Measurements from ENCODE around the gene DIAPH1.
A peak's percentile ranks its signal among the peaks of the same experiment; 100 is the strongest.

The DIAPH1 gene

DNA sequence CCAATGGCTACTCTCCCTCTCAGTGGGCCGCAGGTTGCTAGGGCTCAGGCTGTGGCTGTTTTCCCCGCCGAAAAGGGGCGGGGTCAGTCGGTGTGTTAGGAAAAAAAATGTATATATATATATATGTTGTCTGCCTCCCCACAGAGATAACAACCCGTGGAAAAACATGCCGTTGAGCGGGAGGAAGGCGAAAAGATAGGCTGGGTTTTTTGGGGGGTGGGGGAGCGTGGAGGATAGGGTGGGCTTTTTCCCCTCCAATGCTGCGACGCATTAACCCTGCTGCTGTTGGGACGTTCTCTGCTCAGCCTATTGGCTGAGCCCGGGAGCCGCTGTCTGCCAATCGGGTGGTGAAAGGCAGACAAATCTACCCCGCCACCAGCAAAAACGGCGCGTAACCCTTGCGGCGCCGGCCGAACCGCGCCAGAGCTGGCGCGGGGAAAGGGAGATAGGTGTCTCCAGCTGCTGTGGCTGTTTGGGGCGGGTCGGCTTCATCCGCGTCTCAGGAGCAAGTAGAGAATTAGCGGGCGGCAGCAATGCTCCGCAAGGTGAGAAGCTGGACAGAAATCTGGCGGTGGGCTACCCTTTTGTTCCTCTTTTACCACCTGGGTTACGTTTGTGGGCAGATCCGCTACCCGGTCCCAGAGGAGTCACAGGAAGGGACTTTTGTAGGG, 134.0 kb downstream of the DIAPH1 start, which contains the start of gene PCDHGC4:
Gene PCDHGC4 (plus strand): TSS at position 390 of the 671 bp plus-strand sequence. CDS start 144 bp downstream, at position 534.
- H3K27ac ChIP-seq (ENCODE audit: low read length) = no peak within 1 kb of the TSS
- no peaks in the 10 kb centered on the region for H3K36me3 ChIP-seq (ENCODE audit: control insufficient read depth, insufficient read depth, low read length)
- WGBS (ENCODE audit: insufficient coverage, insufficient read length) = no CpG with 5 or more reads among the region's 39 CpGs
- H3K9me3 ChIP-seq (ENCODE audit: control insufficient read depth, insufficient read depth, low read length) = no peaks in the 10 kb centered on the region
- H3K4me3 ChIP-seq (ENCODE audit: low read length) = peak within 1 kb of the TSS; percentile 44; the same call in 1 of the 2 replicates
- no peak for DNase-seq (ENCODE audit: low read depth, low spot score)
- peaks cover 2% of the 10 kb centered on the region; the same call in 1 of the 2 replicates for H3K4me1 ChIP-seq (ENCODE audit: control insufficient read depth, insufficient read depth, low read length)
- peaks cover 2% of the 10 kb centered on the region; the same call in 1 of the 2 replicates for H3K27me3 ChIP-seq (ENCODE audit: control insufficient read depth, insufficient read depth, low read length)

DNA sequence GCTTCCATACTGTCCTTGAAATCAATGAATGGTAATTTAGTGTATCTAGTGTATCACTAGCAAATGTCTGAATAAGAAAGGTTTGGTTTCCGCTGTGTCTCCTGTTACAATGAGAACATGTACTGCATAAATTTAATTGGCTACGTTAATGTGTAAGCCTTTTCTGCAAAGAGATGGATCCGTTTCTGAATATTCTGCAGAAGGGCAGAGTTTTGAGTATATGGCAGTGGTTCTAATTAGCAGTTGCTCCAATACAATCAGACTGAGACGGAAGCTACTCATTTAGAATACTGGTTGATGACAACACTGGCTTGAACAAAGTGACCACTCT, 134.5 kb downstream of the DIAPH1 start:
- no peaks in the 10 kb centered on the region for H3K36me3 ChIP-seq (ENCODE audit: control insufficient read depth, insufficient read depth, low read length)
- no peaks in the 10 kb centered on the region for H3K9me3 ChIP-seq (ENCODE audit: control insufficient read depth, insufficient read depth, low read length)
- H3K4me1 ChIP-seq (ENCODE audit: control insufficient read depth, insufficient read depth, low read length) = peaks cover 2% of the 10 kb centered on the region; the same call in 1 of the 2 replicates
- no peak overlapping the region; the same call in 1 of the 2 replicates for H3K4me3 ChIP-seq (ENCODE audit: low read length)
- DNase-seq (ENCODE audit: low read depth, low spot score) = no peak
- WGBS (ENCODE audit: insufficient coverage, insufficient read length) = no CpG with 5 or more reads among the region's 4 CpGs
- no peak overlapping the region for H3K27ac ChIP-seq (ENCODE audit: low read length)
- peaks cover 2% of the 10 kb centered on the region; the same call in 1 of the 2 replicates for H3K27me3 ChIP-seq (ENCODE audit: control insufficient read depth, insufficient read depth, low read length)

DNA sequence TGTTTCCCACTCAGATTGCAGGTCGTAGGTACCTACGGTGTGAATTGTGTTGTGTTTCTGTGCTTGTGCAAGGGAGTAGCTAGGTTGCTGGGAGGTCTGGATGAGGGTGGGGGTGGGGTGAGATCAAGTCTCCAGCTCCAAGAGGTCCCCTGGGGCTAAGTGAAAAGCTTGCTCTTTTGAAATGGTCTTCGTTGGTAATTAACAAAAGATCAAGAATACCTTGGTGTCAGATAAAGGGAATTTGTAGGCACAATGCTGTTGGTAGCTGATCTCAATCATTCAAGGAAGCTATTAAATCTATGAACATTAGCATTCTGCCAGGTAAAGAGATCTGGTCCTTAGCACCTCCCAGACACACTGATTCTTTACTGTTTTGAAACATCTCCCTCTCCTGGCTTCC, 134.9 kb downstream of the DIAPH1 start:
- no peak overlapping the region; the same call in 1 of the 2 replicates for H3K4me3 ChIP-seq (ENCODE audit: low read length)
- H3K27ac ChIP-seq (ENCODE audit: low read length) = no peak overlapping the region
- no peaks in the 10 kb centered on the region for H3K36me3 ChIP-seq (ENCODE audit: control insufficient read depth, insufficient read depth, low read length)
- WGBS (ENCODE audit: insufficient coverage, insufficient read length) = no CpG with 5 or more reads among the region's 3 CpGs
- no peak for DNase-seq (ENCODE audit: low read depth, low spot score)
- peaks cover 2% of the 10 kb centered on the region; the same call in 1 of the 2 replicates for H3K27me3 ChIP-seq (ENCODE audit: control insufficient read depth, insufficient read depth, low read length)
- H3K9me3 ChIP-seq (ENCODE audit: control insufficient read depth, insufficient read depth, low read length) = no peaks in the 10 kb centered on the region
- peaks cover 2% of the 10 kb centered on the region; the same call in 1 of the 2 replicates for H3K4me1 ChIP-seq (ENCODE audit: control insufficient read depth, insufficient read depth, low read length)

DNA sequence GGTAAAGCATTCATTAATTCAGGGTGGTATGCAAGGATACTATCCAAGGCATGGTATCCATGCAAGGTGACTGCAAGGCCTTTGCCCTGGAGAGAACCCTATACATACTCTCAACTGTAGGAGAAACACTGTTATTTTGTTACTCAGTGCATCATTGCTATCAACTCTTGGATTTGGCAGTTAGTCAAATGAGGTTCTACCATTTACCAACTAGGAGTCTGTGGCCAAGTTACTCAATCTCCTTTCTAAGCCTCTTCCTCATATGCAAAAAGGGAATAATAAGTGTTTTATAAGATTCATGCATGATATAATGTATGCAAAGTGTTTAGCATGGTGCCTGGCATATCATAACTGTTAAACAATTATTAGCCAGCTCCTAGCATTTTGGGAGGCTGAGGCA, 139.0 kb downstream of the DIAPH1 start:
- Histone ChIP-seq H3K4me3 (ENCODE audit: low read length) (no peak overlapping the region), H3K36me3 (ENCODE audit: control insufficient read depth, insufficient read depth, low read length) (peaks cover 3% of the 10 kb centered on the region; the same call in 1 of the 2 replicates), H3K27ac (ENCODE audit: low read length) (no peak overlapping the region), H3K9me3 (ENCODE audit: control insufficient read depth, insufficient read depth, low read length) (no peaks in the 10 kb centered on the region), H3K27me3 (ENCODE audit: control insufficient read depth, insufficient read depth, low read length) (peaks cover 13% of the 10 kb centered on the region; the same call in 1 of the 2 replicates), H3K4me1 (ENCODE audit: control insufficient read depth, insufficient read depth, low read length) (peaks cover 2% of the 10 kb centered on the region; the same call in 1 of the 2 replicates)
- no peak for DNase-seq (ENCODE audit: low read depth, low spot score)

DNA sequence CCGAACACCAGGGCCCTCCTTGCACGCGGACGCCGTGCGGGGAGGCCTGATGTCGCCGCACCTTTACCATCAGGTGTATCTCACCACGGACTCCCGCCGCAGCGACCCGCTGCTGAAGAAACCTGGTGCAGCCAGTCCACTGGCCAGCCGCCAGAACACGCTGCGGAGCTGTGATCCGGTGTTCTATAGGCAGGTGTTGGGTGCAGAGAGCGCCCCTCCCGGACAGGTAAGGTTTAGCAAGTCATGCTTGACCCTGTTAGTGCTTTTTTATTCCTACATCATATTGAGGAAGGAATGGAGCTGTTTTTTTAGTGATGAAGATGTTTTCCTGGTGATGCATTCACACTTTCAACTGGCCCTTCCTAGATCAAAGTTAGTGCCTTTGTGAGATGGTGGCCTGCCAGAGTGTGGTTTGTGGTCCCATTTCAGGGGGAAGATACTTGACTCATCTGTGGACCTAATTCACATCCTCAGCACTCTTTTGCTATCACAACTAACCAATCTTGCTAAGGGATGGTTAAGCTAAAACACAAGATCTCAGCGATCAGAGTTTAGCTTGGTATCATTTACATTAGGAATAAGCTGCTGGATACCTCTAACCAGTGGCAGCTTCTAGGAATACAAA, 140.4 kb downstream of the DIAPH1 start:
- H3K4me3 ChIP-seq (ENCODE audit: low read length) = no peak overlapping the region
- no peak for DNase-seq (ENCODE audit: low read depth, low spot score)
- H3K4me1 ChIP-seq (ENCODE audit: control insufficient read depth, insufficient read depth, low read length) = peaks cover 1% of the 10 kb centered on the region; the same call in 1 of the 2 replicates
- H3K36me3 ChIP-seq (ENCODE audit: control insufficient read depth, insufficient read depth, low read length) = peaks cover 3% of the 10 kb centered on the region; the same call in 1 of the 2 replicates
- H3K27me3 ChIP-seq (ENCODE audit: control insufficient read depth, insufficient read depth, low read length) = peaks cover 13% of the 10 kb centered on the region; the same call in 1 of the 2 replicates
- no peak overlapping the region for H3K27ac ChIP-seq (ENCODE audit: low read length)
- no CpG with 5 or more reads among the region's 20 CpGs for WGBS (ENCODE audit: insufficient coverage, insufficient read length)
- no peaks in the 10 kb centered on the region for H3K9me3 ChIP-seq (ENCODE audit: control insufficient read depth, insufficient read depth, low read length)

DNA sequence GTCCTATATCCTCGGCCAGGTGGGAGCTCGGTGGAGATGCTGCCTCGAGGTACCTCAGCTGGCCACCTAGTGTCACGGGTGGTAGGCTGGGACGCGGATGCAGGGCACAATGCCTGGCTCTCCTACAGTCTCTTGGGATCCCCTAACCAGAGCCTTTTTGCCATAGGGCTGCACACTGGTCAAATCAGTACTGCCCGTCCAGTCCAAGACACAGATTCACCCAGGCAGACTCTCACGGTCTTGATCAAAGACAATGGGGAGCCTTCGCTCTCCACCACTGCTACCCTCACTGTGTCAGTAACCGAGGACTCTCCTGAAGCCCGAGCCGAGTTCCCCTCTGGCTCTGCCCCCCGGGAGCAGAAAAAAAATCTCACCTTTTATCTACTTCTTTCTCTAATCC, 141.0 kb downstream of the DIAPH1 start:
- H3K9me3 ChIP-seq (ENCODE audit: control insufficient read depth, insufficient read depth, low read length) = no peaks in the 10 kb centered on the region
- peaks cover 13% of the 10 kb centered on the region; the same call in 1 of the 2 replicates for H3K27me3 ChIP-seq (ENCODE audit: control insufficient read depth, insufficient read depth, low read length)
- no CpG with 5 or more reads among the region's 13 CpGs for WGBS (ENCODE audit: insufficient coverage, insufficient read length)
- H3K27ac ChIP-seq (ENCODE audit: low read length) = no peak overlapping the region
- no peak for DNase-seq (ENCODE audit: low read depth, low spot score)
- no peaks in the 10 kb centered on the region for H3K4me1 ChIP-seq (ENCODE audit: control insufficient read depth, insufficient read depth, low read length)
- no peak overlapping the region for H3K4me3 ChIP-seq (ENCODE audit: low read length)
- peaks cover 3% of the 10 kb centered on the region; the same call in 1 of the 2 replicates for H3K36me3 ChIP-seq (ENCODE audit: control insufficient read depth, insufficient read depth, low read length)

DNA sequence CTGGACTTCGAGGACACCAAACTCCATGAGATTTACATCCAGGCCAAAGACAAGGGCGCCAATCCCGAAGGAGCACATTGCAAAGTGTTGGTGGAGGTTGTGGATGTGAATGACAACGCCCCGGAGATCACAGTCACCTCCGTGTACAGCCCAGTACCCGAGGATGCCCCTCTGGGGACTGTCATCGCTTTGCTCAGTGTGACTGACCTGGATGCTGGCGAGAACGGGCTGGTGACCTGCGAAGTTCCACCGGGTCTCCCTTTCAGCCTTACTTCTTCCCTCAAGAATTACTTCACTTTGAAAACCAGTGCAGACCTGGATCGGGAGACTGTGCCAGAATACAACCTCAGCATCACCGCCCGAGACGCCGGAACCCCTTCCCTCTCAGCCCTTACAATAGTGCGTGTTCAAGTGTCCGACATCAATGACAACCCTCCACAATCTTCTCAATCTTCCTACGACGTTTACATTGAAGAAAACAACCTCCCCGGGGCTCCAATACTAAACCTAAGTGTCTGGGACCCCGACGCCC, 141.7 kb downstream of the DIAPH1 start:
- no CpG with 5 or more reads among the region's 24 CpGs for WGBS (ENCODE audit: insufficient coverage, insufficient read length)
- Histone ChIP-seq H3K4me1 (ENCODE audit: control insufficient read depth, insufficient read depth, low read length) (no peaks in the 10 kb centered on the region), H3K4me3 (ENCODE audit: low read length) (no peak overlapping the region), H3K36me3 (ENCODE audit: control insufficient read depth, insufficient read depth, low read length) (peaks cover 3% of the 10 kb centered on the region; the same call in 1 of the 2 replicates), H3K27me3 (ENCODE audit: control insufficient read depth, insufficient read depth, low read length) (peaks cover 13% of the 10 kb centered on the region; the same call in 1 of the 2 replicates), H3K9me3 (ENCODE audit: control insufficient read depth, insufficient read depth, low read length) (no peaks in the 10 kb centered on the region), H3K27ac (ENCODE audit: low read length) (no peak overlapping the region)
- no peak for DNase-seq (ENCODE audit: low read depth, low spot score)

DNA sequence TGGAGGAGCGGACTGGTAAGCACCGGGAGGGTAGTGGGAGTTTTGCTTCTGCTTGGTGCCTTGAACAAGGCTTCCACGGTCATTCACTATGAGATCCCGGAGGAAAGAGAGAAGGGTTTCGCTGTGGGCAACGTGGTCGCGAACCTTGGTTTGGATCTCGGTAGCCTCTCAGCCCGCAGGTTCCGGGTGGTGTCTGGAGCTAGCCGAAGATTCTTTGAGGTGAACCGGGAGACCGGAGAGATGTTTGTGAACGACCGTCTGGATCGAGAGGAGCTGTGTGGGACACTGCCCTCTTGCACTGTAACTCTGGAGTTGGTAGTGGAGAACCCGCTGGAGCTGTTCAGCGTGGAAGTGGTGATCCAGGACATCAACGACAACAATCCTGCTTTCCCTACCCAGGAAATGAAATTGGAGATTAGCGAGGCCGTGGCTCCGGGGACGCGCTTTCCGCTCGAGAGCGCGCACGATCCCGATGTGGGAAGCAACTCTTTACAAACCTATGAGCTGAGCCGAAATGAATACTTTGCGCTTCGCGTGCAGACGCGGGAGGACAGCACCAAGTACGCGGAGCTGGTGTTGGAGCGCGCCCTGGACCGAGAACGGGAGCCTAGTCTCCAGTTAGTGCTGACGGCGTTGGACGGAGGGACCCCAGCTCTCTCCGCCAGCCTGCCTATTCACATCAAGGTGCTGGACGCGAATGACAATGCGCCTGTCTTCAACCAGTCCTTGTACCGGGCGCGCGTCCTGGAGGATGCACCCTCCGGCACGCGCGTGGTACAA, 142.5 kb downstream of the DIAPH1 start:
- Histone ChIP-seq H3K27me3 (ENCODE audit: control insufficient read depth, insufficient read depth, low read length) (peaks cover 13% of the 10 kb centered on the region; the same call in 1 of the 2 replicates), H3K27ac (ENCODE audit: low read length) (no peak overlapping the region), H3K4me1 (ENCODE audit: control insufficient read depth, insufficient read depth, low read length) (no peaks in the 10 kb centered on the region), H3K36me3 (ENCODE audit: control insufficient read depth, insufficient read depth, low read length) (peaks cover 3% of the 10 kb centered on the region; the same call in 1 of the 2 replicates), H3K4me3 (ENCODE audit: low read length) (peak overlapping the region; percentile 49; the same call in 1 of the 2 replicates), H3K9me3 (ENCODE audit: control insufficient read depth, insufficient read depth, low read length) (no peaks in the 10 kb centered on the region)
- no CpG with 5 or more reads among the region's 58 CpGs for WGBS (ENCODE audit: insufficient coverage, insufficient read length)
- DNase-seq (ENCODE audit: low read depth, low spot score) = no peak

DNA sequence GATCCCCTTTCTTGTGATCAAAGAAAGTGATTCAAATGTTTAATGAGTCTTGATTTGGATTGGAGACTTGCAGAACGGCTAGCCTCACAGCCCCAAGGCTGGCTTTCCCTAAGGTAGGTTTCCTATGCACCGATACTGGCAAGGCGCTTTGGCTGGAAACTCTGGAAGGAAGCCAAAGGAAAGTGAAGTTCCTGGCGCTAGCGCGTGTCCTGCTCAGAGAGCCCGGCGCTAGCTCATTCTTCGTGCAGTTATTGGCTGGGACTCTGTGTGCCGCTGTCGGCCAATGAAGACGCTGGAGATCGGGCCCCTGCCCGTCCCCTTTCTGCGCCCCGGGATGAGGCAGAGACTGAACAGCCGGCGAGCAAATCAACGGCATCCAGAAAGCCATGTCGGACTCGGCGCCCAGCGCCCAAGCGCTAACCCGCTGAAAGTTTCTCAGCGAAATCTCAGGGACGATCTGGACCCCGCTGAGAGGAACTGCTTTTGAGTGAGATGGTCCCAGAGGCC, 143.1 kb downstream of the DIAPH1 start, which contains the start of gene PCDHGC3:
Gene PCDHGC3 (plus strand): TSS at position 342 of the 507 bp plus-strand sequence. CDS start 151 bp downstream, at position 493.
- H3K27me3 ChIP-seq (ENCODE audit: control insufficient read depth, insufficient read depth, low read length) = peaks cover 13% of the 10 kb centered on the region; the same call in 1 of the 2 replicates
- H3K9me3 ChIP-seq (ENCODE audit: control insufficient read depth, insufficient read depth, low read length) = no peaks in the 10 kb centered on the region
- H3K4me3 ChIP-seq (ENCODE audit: low read length) = peak within 1 kb of the TSS; percentile 49; the same call in 1 of the 2 replicates
- H3K36me3 ChIP-seq (ENCODE audit: control insufficient read depth, insufficient read depth, low read length) = peaks cover 3% of the 10 kb centered on the region; the same call in 1 of the 2 replicates
- H3K4me1 ChIP-seq (ENCODE audit: control insufficient read depth, insufficient read depth, low read length) = no peaks in the 10 kb centered on the region
- no peak for DNase-seq (ENCODE audit: low read depth, low spot score)
- H3K27ac ChIP-seq (ENCODE audit: low read length) = no peak within 1 kb of the TSS
- no CpG with 5 or more reads among the region's 28 CpGs for WGBS (ENCODE audit: insufficient coverage, insufficient read length)

Data from iPS DF 6.9 (cell line).